T47D (cell line): ENCODE results near the gene FXYD4.
A peak's percentile ranks its signal among the peaks of the same experiment; 100 is the strongest.

Experiments used
- DNase-seq, 2 experiments: peaks; one replicate each; pipeline versions ENCODE4 v3.0.0 to v3.0.0-alpha.2; 2011 to 2012; ENCODE audit warnings: low read depth in 1 of 2, low spot score in 1 of 2
- JUND ChIP-seq: IDR thresholded peaks from 2 replicates; pipeline ENCODE4 v1.6.1; 2012; ENCODE audit warnings: low read depth
- in situ Hi-C: cut with HindIII; loops from 2 replicates; pipeline ENCODE4 v1.10.0; 2016; ENCODE audit warnings: low sequenced_read_pairs, low pct_unique_long_range_greater_than_20kb

FXYD4 gene

DNA sequence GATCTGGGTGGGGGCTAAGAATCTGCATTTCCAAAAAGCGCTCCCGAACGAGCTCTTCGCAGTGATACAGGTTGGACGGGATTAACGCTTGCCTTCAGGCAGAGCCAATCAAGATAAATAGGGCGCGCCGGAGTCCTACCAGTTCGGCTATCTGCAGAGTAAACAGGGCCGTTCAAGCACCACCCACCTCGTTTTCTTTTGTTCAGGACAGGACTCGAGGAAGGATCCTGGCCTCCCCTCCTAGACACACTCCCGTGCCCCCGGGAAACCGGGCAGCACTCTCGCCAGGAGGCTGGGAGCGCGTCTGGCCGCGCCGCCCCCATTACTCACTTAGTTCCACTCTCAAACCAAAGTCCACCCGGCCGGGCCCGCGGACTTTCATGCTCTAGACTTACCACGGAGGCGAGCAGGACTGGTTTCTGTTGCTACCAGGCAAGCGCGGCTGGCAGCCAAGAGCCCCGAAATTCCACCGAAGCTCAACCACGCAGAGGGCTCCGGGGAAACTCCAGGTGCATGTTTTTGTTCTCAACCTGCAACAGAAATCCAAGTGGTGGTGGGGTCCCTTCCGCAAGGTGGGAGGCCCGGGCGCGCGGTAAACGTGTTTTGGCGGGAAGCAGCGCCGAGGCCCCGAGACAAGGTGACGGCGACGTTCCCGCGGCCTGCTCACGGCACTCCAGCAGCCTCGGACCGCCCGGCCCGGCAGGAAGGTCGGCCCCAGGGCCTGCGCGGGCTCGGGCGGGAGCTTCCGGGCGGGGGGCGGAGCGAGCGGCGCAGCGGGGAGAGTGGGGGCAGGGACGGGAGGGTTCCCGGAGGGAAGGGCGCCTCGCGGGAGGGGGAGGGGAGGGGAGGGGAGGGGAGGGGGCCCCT is 24.9 kb downstream of the FXYD4 start:
- in situ Hi-C loops = no loop called here
- peak; percentile 84 to 91 for DNase-seq
- TF ChIP-seq JUND = peak; percentile 34; the same call in 1 of the 2 replicates

GRCh38 chr10:43396928-43397624 is 25.6 kb downstream of the FXYD4 start:
- in situ Hi-C loops = no loop called here
- peak; percentile 89 to 98 for DNase-seq
- no peak for TF ChIP-seq JUND

- in situ Hi-C loops = no loop called here
- no peak for DNase-seq
- TF ChIP-seq JUND = no peak
Measured at GRCh38 chr10:43398939-43399319, 27.5 kb downstream of the FXYD4 start.

DNA sequence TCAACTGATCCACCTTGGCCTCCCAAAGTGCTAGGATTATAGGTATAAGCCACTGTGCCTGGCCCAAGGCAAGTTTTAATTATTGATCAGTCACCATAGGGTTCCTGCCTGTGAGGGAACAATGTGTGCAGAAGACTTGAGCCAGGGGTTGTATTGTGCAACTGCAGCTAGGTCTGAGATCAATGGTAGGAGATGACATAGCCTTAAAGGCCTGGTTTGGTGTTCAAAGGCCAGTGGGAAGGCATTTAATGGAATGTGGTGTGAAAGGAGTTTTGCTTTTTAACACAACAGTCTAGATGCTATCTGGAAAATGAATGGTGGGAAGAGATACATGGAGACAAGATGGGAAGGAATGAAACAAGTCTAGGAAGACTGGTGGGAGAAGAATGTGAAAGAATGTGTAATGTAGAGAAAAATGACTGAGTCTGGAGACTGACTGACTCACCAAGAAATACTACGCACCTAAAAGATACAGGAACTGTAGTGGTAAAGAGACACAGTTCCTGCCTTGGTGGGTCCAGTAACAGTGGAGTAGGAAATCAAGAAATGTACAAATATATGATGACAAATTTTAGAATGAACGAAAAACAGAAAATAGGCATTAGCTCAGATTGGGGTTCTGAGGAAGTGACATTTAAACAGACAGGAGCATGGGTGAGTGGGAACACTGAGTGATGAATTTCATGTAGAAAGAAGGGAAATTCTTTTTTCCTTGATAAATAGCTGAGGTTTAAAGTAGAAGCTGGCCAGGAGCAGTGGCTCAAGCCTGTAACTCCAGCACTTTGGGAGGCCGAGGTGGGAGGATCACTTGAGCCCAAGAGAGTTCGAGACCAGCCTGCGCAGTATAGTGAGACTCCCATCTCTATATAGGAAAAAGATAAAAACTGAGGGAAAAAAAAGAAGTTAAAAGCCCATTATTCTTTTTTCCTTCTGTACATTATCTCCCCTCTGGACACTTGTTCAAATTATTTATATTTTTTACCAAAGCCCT is 28.2 kb downstream of the FXYD4 start:
- TF ChIP-seq JUND = no peak
- no peak for DNase-seq
- in situ Hi-C loops = no loop called here

DNA sequence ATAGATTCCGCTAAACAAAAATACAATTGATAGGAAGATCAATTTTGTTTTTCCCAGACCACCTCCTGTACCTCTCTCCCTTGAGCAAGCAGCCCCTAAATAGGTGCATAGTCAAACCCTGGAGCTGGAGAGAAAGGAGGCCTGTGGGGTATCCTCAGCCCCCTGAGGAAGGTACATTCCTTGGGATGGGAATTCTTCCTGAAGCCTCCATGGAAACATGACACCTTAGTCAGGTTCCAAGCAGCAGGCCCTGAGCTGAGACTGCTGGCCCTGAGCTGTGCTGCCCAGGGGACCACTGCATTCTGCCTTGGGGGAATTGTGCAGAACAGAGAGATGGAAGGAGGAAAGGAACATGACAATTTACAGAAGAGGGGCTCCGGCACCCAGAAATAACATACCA is 30.2 kb downstream of the FXYD4 start:
- in situ Hi-C loops = no loop called here
- no peak for TF ChIP-seq JUND
- no peak for DNase-seq

- TF ChIP-seq JUND = no peak
- DNase-seq = no peak
- in situ Hi-C loops = no loop called here
Measured at GRCh38 chr10:43402176-43402575, 30.7 kb downstream of the FXYD4 start.

- no peak for DNase-seq
- no peak for TF ChIP-seq JUND
- in situ Hi-C loops = no loop called here
Measured at GRCh38 chr10:43402880-43403452, 31.5 kb downstream of the FXYD4 start.

- no peak for TF ChIP-seq JUND
- no peak for DNase-seq
- in situ Hi-C loops = no loop called here
Measured at GRCh38 chr10:43403911-43404703, 32.7 kb downstream of the FXYD4 start.

GRCh38 chr10:43404704-43405084 is 33.3 kb downstream of the FXYD4 start:
- in situ Hi-C loops = no loop called here
- DNase-seq = no peak
- TF ChIP-seq JUND = no peak

DNA sequence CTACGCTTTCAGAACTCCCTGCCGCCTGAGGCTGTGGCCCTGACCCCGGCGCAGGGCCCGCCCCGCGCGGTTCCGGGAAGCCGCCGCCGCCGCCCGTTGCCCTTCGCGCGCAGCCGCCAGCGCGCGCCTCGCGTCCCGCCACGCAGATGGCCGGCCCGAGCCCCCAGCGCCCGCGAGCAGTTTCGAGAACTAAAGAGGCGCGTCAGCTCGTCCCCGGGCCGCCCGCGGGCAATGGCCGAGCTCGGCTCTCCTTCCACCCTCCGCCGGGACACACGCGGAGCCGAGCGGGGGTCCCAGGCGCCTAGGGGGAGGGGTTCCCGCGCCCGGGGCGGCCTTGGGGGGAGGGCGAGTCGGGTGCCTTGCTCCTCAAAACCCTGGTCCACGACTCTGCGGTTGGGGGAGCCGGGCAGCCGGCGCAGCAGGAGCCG is 35.7 kb downstream of the FXYD4 start:
- DNase-seq = peak; percentile 55 to 74
- TF ChIP-seq JUND = no peak
- in situ Hi-C loops = no loop called here

DNA sequence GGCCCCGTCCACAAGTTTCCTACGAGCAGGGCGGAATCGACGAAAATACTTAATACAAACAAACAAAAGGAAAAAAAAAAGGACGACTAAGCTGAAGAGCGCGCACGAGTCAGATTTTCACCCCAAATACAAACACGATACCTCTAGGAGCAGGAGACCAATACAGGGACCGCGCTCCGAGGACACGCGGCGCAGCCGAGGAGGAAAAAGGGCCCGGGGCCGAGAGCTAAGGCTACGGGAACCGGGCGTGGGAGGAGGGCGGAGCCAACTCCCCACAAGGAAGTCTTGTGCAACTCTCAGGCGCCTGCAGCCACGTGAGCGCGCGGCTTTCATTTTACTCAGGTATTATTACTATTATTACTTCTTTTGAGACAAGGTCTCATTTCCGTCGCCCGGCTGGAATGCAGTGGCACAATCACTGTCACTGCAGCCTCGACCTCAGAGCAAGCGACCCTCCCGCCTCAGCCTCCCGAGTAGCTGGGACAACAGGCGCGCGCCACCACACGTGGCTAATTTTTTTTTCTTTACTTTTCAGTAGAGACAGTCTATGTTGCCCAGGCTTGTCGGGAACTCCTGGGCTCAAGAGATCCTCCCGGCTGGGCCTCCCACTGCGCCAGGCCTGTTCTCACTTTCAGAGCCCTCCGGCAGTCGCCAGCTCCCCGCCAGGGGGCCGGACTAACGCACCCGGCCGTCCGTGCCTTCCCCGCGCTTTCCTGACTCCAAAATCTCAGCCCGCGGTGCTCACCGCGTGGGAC is 36.3 kb downstream of the FXYD4 start:
- DNase-seq = peak; percentile 92 to 96
- in situ Hi-C loops = no loop called here

More for the DNA sequence above, 36.3 kb downstream of the FXYD4 start:
- no peak for TF ChIP-seq JUND
